PC-3 (cell line): ENCODE results near the gene FAM229A. TPM values are rescaled to one million over a fixed set of nuclear protein-coding genes. Genes with fewer than 3 reads are reported as not detected.
A peak's percentile ranks its signal among the peaks of the same experiment; 100 is the strongest.

Experiments used
- ATAC-seq: fragments of 200-7000 bp; cut with Tn5 transposase; 2 replicates; pipeline ENCODE4 v1.9.1; 2020; ENCODE audit warnings: mild to moderate bottlenecking, moderate library complexity
- BruUV-seq: library from RNA; stranded (reverse); fragments of 400-500 nt; replicated peaks from 2 replicates; lab custom pipeline; 2021; lab: Mats Ljungman, UMichigan
- CTCF ChIA-PET: fragments of 300-600 bp; sonication (Branson Sonifier 250); formaldehyde crosslinking; loops from one replicate; lab custom pipeline; 2022; ENCODE audit warnings: antibody characterized with exemption; lab: Charles Lee
- POLR2A ChIA-PET: fragments of 300-600 bp; sonication (Branson Sonifier 250); formaldehyde crosslinking; loops from one replicate; lab custom pipeline; 2022; ENCODE audit warnings: antibody characterized with exemption; ENCODE audit not compliant: unreplicated experiment; lab: Charles Lee
- DNase-seq: peaks from one replicate; pipeline ENCODE4 v3.0.0-alpha.2; 2015
- H2AFZ ChIP-seq: fragments of 300-600 bp; sonication (generic); 2 replicates; pipeline ENCODE4 v1.6.0; 2016; ENCODE audit warnings: antibody characterized with exemption, low read length
- H3F3A ChIP-seq: fragments of 300-600 bp; sonication (generic); one replicate; pipeline ENCODE4 v1.6.0; 2017; ENCODE audit warnings: antibody characterized with exemption, low read length, control low read depth, mild to moderate bottlenecking; ENCODE audit not compliant: unreplicated experiment
- H3K27ac ChIP-seq: fragments of 300-600 bp; sonication (generic); 2 replicates; pipeline ENCODE4 v1.5.1; 2016; ENCODE audit warnings: mild to moderate bottlenecking, low read length
- H3K27me3 ChIP-seq: fragments of 300-600 bp; sonication (generic); 2 replicates; pipeline ENCODE4 v1.6.1; 2016; ENCODE audit warnings: low read length, mixed read lengths
- H3K36me3 ChIP-seq: fragments of 300-600 bp; sonication (generic); 2 replicates; pipeline ENCODE4 v1.6.1; 2016; ENCODE audit warnings: low read depth, mixed run types, low read length, mixed read lengths
- H3K4me1 ChIP-seq: fragments of 300-600 bp; sonication (generic); 2 replicates; pipeline ENCODE4 v1.5.1; 2016; ENCODE audit warnings: low read length; ENCODE audit not compliant: insufficient read depth
- H3K4me2 ChIP-seq: fragments of 300-600 bp; sonication (generic); 2 replicates; pipeline ENCODE4 v1.6.0; 2016; ENCODE audit warnings: low read length
- H3K4me3 ChIP-seq: fragments of 300-600 bp; sonication (generic); 2 replicates; pipeline ENCODE4 v1.5.1; 2016; ENCODE audit warnings: mild to moderate bottlenecking, low read length, mixed read lengths
- H3K79me2 ChIP-seq: fragments of 300-600 bp; sonication (generic); 2 replicates; pipeline ENCODE4 v1.6.1; 2017; ENCODE audit warnings: low read length, mixed read lengths
- H3K9ac ChIP-seq: fragments of 300-600 bp; sonication (generic); 2 replicates; pipeline ENCODE4 v1.6.0; 2016; ENCODE audit warnings: mild to moderate bottlenecking, low read length
- H3K9me2 ChIP-seq: fragments of 300-600 bp; sonication (generic); replicated peaks from 2 replicates; pipeline ENCODE4 v1.6.1; 2016; ENCODE audit warnings: mixed run types, low read length, mixed read lengths
- H3K9me3 ChIP-seq: fragments of 300-600 bp; sonication (generic); 2 replicates; pipeline ENCODE4 v1.6.1; 2016; ENCODE audit warnings: low read length, mixed read lengths
- H4K20me1 ChIP-seq: fragments of 300-600 bp; sonication (generic); 2 replicates; pipeline ENCODE4 v1.6.1; 2016; ENCODE audit warnings: low read length, mixed read lengths
- CTCF ChIP-seq: fragments of 300-600 bp; sonication (generic); conservative IDR thresholded peaks from 2 replicates; pipeline ENCODE4 v1.5.1; 2017; ENCODE audit warnings: antibody characterized with exemption, low read depth, mild to moderate bottlenecking, low read length
- EZH2 ChIP-seq: fragments of 300-600 bp; sonication (generic); IDR thresholded peaks from one replicate; pipeline ENCODE4 v1.6.1; 2017; ENCODE audit warnings: antibody characterized with exemption, mild to moderate bottlenecking, low read length; ENCODE audit not compliant: unreplicated experiment
- EZH2phosphoT487 ChIP-seq: fragments of 300-600 bp; sonication (generic); IDR thresholded peaks from 2 replicates; pipeline ENCODE4 v1.6.1; 2018; ENCODE audit warnings: mild to moderate bottlenecking, antibody characterized with exemption, low read length, borderline replicate concordance
- intact Hi-C: fragments of 100-400 bp; cut with micrococcal nuclease; formaldehyde crosslinking; loops from 2 replicates; pipeline ENCODE4 v1.9.0; 2023
- total RNA-seq: library from RNA; depleted of rRNA; stranded (reverse); fragments of >200 nt; gene quantifications from 2 replicates; pipeline ENCODE4 v1.2.3, GENCODE V29; 2014

The FAM229A gene
- total RNA-seq, 1 experiment from 2014 or later, result 3.0 TPM

- no peak overlapping the region for H3K27ac ChIP-seq
- BruUV-seq, result no TSS peak
- H4K20me1 ChIP-seq, result 0 out of 2 replicates have a peak, but pooled peaks cover under 1% of the 10 kb centered on the region
- ChIA-PET CTCF (no interaction called here), POLR2A (no interaction called here)
- H2AFZ ChIP-seq, result no peak overlapping the region
- no peaks in the 10 kb centered on the region for H3K9me2 ChIP-seq
- H3K4me1 ChIP-seq, result peaks cover 12% of the 10 kb centered on the region
- no peak overlapping the region for H3K4me2 ChIP-seq
- DNase-seq, result no peak
- no peak for TF ChIP-seq EZH2phosphoT487
- TF ChIP-seq EZH2, result no peak
- TF ChIP-seq CTCF, result no peak
- H3K9me3 ChIP-seq, result no peaks in the 10 kb centered on the region
- H3K27me3 ChIP-seq, result no peaks in the 10 kb centered on the region
- peaks cover 17% of the 10 kb centered on the region; the same call in 1 of the 2 replicates for H3K79me2 ChIP-seq
- ATAC-seq, result no peak
- H3K36me3 ChIP-seq, result peaks cover 54% of the 10 kb centered on the region
- no peak overlapping the region for H3K9ac ChIP-seq
- H3K4me3 ChIP-seq, result no peak overlapping the region
- peaks cover 5% of the 10 kb centered on the region for H3F3A ChIP-seq
- intact Hi-C loops, result no loop called here
These were observed 35.1 kb downstream of the FAM229A start for GRCh38 chr1:32327204-32327603.

GRCh38 chr1:32321712-32322291 lies 40.5 kb downstream of the FAM229A start:
- Histone ChIP-seq H3K9ac (peak overlapping the region; percentile 62), H3K27ac (peak overlapping the region; percentile 91), H3K9me2 (no peaks in the 10 kb centered on the region), H3K4me2 (peak overlapping the region; percentile 68), H3K79me2 (peaks cover 17% of the 10 kb centered on the region; the same call in 1 of the 2 replicates), H2AFZ (peak overlapping the region; percentile 54), H3K9me3 (no peaks in the 10 kb centered on the region), H3K36me3 (peaks cover 29% of the 10 kb centered on the region), H3K27me3 (no peaks in the 10 kb centered on the region), H3K4me3 (peak overlapping the region; percentile 36), H3F3A (peaks cover 7% of the 10 kb centered on the region), H4K20me1 (no peaks in the 10 kb centered on the region), H3K4me1 (peaks cover 23% of the 10 kb centered on the region)
- DNase-seq (peak; percentile 90), ATAC-seq (peak; percentile 95)
- intact Hi-C loops, result loop anchor here (5.0 kb wide), 1 partner anchor 105 kb away; no protein-coding TSS in a partner anchor
- CTCF ChIA-PET, result interaction anchor here (0.6 to 1.5 kb wide), 6 partner anchors 12 to 106 kb away, joined by 3 to 9 read pairs (median 7); partner anchors contain the start of gene MARCKSL1
- POLR2A ChIA-PET, result interaction anchor here (0.5 to 1.1 kb wide), 7 partner anchors 14 to 505 kb away, joined by 3 to 12 read pairs (median 4); partner anchors contain the start of gene MARCKSL1
- no TSS peak for BruUV-seq
- TF ChIP-seq CTCF (no peak), EZH2phosphoT487 (no peak)

GRCh38 chr1:32318127-32318869 lies 44.0 kb downstream of the FAM229A start:
- no peaks in the 10 kb centered on the region for H4K20me1 ChIP-seq
- H3K9ac ChIP-seq, result no peak overlapping the region
- no peak overlapping the region for H3K27ac ChIP-seq
- peaks cover 15% of the 10 kb centered on the region for H3K36me3 ChIP-seq
- no peaks in the 10 kb centered on the region for H3K9me3 ChIP-seq
- BruUV-seq, result no TSS peak
- H3K27me3 ChIP-seq, result no peaks in the 10 kb centered on the region
- H3K9me2 ChIP-seq, result no peaks in the 10 kb centered on the region
- ChIA-PET POLR2A (no interaction called here), CTCF (no interaction called here)
- peaks cover 22% of the 10 kb centered on the region for H3K79me2 ChIP-seq
- TF ChIP-seq EZH2phosphoT487 (no peak), EZH2 (no peak), CTCF (no peak)
- H3K4me1 ChIP-seq, result peaks cover 23% of the 10 kb centered on the region
- no peak overlapping the region for H2AFZ ChIP-seq
- DNase-seq (no peak), ATAC-seq (no peak)
- H3K4me2 ChIP-seq, result no peak overlapping the region
- intact Hi-C loops, result no loop called here
- peaks cover 7% of the 10 kb centered on the region for H3F3A ChIP-seq
- no peak overlapping the region for H3K4me3 ChIP-seq
